GM12875 (cell line): ENCODE data around the gene TBC1D12.
A peak's percentile ranks its signal among the peaks of the same experiment; 100 is the strongest.
"Not testable (repeated sequence)": the region's sequence is repeated elsewhere in the genome, so short reads cannot be mapped to it uniquely, and the experiment has no call there.

ENCODE experiments used
- H3K4me3 ChIP-seq: one replicate; pipeline ENCODE4 v1.5.1; 2011; ENCODE audit warnings: low read depth, low read length, control low read depth
- CTCF ChIP-seq: IDR thresholded peaks from 2 replicates; pipeline ENCODE4 v1.5.1; 2011; ENCODE audit warnings: low read depth, mild to moderate bottlenecking, control low read depth, inconsistent platforms, low read length, moderate library complexity, borderline replicate concordance; ENCODE audit not compliant: insufficient read depth

The TBC1D12 gene

GRCh38 chr10:94383530-94383929, 18.8 kb upstream of the TBC1D12 start:
- H3K4me3 ChIP-seq: no peak overlapping the region
- TF ChIP-seq CTCF: no peak

- not testable (repeated sequence) for H3K4me3 ChIP-seq
These were observed 16.6 kb upstream of the TBC1D12 start for GRCh38 chr10:94385733-94386132.

- H3K4me3 ChIP-seq: not testable (repeated sequence)
These were observed 10.2 kb upstream of the TBC1D12 start for GRCh38 chr10:94392117-94392516.

- TF ChIP-seq CTCF: no peak
- H3K4me3 ChIP-seq: no peak overlapping the region
These were observed 4.6 kb upstream of the TBC1D12 start for GRCh38 chr10:94397549-94398370.

GRCh38 chr10:94398762-94399161, 3.6 kb upstream of the TBC1D12 start:
- no peak for TF ChIP-seq CTCF
- no peak overlapping the region for H3K4me3 ChIP-seq

GRCh38 chr10:94402843-94403379, 570 bp downstream of the TBC1D12 start:
- no peak for TF ChIP-seq CTCF
- H3K4me3 ChIP-seq: peak overlapping the region; percentile 93

- TF ChIP-seq CTCF: no peak
- H3K4me3 ChIP-seq: peak overlapping the region; percentile 93
These were observed 1.3 kb downstream of the TBC1D12 start for GRCh38 chr10:94403380-94404213.

GRCh38 chr10:94405406-94405805, 3.1 kb downstream of the TBC1D12 start:
- no peak overlapping the region for H3K4me3 ChIP-seq
- no peak for TF ChIP-seq CTCF
